Measurements from ENCODE around the gene ZNF398. TPM values are rescaled to one million over a fixed set of nuclear protein-coding genes. Genes with fewer than 3 reads are reported as not detected.

Gene ZNF398
- total RNA-seq, 1 experiment from 2014 or later, result 62.1 TPM

DNA sequence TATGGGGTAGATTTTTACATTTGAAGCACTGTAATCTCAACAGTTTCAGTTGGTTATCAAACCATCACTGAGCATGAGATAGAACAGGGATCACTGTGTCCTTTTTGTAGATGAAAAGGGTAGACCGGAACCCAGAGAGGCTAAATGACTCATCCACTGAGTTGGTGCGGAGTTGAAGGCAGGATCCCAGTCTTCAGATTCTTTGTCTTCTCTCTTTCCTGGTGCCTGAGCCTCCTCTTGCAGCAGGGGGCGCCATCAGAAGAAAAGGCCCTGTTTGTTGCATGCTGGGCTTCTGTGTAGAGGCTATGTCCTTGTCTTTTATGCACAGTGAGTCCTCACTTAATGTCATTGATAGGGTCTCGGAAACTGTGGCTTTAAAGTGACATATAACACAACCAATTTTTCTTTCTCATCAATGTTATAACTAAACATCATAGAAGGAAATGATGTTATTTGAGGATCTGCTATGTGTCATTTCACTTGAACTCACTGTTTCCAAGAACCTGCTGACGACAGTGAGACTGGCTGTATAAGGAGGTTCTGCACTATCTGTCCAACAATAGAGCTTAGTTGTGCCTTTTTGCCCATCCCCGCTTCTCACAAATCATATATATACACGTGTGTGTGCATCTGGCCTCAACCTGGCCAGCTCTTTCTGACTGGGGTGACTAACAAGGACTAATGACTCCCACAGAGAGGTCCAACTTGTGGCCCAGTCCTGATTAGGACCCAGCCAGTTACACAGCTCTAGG, 62.4 kb downstream of the ZNF398 start:
- Histone ChIP-seq H3T11ph (ENCODE audit: low read length) (no peak overlapping the region), H3K79me2 (ENCODE audit: insufficient read depth, low read length) (no peaks in the 10 kb centered on the region), H3K27ac (ENCODE audit: insufficient read length, low read depth, low read length) (no peak overlapping the region), H4K20me1 (ENCODE audit: control insufficient read depth, insufficient read depth, insufficient read length) (peaks cover 3% of the 10 kb centered on the region), H3K14ac (ENCODE audit: insufficient read depth, low read length) (no peak overlapping the region), H3K9me3 (ENCODE audit: control insufficient read depth, low read depth, low read length) (no peaks in the 10 kb centered on the region), H3K4me2 (ENCODE audit: insufficient read depth, insufficient read length, low read length) (no peak overlapping the region), H2BK15ac (ENCODE audit: low read depth, low read length) (no peak overlapping the region), H2BK12ac (ENCODE audit: insufficient read length, low read depth, low read length) (no peak overlapping the region), H2AK5ac (ENCODE audit: insufficient read length, low read length) (no peak overlapping the region), H3K23ac (ENCODE audit: insufficient read length, low read depth, low read length) (no peak overlapping the region), H2BK5ac (ENCODE audit: insufficient read length, low read length) (no peak overlapping the region), H3K79me1 (ENCODE audit: insufficient read depth, low read depth, low read length, poor library complexity, severe bottlenecking) (no peaks in the 10 kb centered on the region), H3K4me1 (ENCODE audit: insufficient read depth, low read length) (peaks cover 7% of the 10 kb centered on the region; the same call in 1 of the 2 replicates), H3K27me3 (ENCODE audit: insufficient read depth, low read length) (no peaks in the 10 kb centered on the region), H2AFZ (ENCODE audit: low read length) (no peak overlapping the region), H4K91ac (ENCODE audit: insufficient read length, low read depth, low read length) (no peak overlapping the region), H4K8ac (replicated peaks; ENCODE audit: insufficient read length, low read depth, low read length) (no peak overlapping the region), H3K23me2 (ENCODE audit: insufficient read length, low read depth, low read length, poor library complexity, severe bottlenecking) (no peaks in the 10 kb centered on the region), H2BK20ac (ENCODE audit: low read depth, low read length, poor library complexity, severe bottlenecking) (no peak overlapping the region), H4K5ac (ENCODE audit: insufficient read length, low read depth, low read length) (no peak overlapping the region), H3K9ac (ENCODE audit: extremely low read depth, insufficient read length, low read length) (no peak overlapping the region), H3K4ac (ENCODE audit: low read depth, low read length) (no peak overlapping the region), H3K56ac (ENCODE audit: insufficient read length, low read depth, low read length) (no peak overlapping the region), H3K18ac (ENCODE audit: insufficient read length, low read depth, low read length) (no peak overlapping the region), H2BK120ac (ENCODE audit: low read depth, low read length, poor library complexity, severe bottlenecking) (no peak overlapping the region)
- peak; percentile 80 for DNase-seq
- H3K4me1 Mint-ChIP-seq, result peaks cover 11 to 16% of the 10 kb centered on the region in 2 experiments
- no CpG with 5 or more reads among the region's 7 CpGs for WGBS (ENCODE audit: extremely low coverage, insufficient read length, low lambda C conversion rate)
- TF ChIP-seq, protein P1, sequence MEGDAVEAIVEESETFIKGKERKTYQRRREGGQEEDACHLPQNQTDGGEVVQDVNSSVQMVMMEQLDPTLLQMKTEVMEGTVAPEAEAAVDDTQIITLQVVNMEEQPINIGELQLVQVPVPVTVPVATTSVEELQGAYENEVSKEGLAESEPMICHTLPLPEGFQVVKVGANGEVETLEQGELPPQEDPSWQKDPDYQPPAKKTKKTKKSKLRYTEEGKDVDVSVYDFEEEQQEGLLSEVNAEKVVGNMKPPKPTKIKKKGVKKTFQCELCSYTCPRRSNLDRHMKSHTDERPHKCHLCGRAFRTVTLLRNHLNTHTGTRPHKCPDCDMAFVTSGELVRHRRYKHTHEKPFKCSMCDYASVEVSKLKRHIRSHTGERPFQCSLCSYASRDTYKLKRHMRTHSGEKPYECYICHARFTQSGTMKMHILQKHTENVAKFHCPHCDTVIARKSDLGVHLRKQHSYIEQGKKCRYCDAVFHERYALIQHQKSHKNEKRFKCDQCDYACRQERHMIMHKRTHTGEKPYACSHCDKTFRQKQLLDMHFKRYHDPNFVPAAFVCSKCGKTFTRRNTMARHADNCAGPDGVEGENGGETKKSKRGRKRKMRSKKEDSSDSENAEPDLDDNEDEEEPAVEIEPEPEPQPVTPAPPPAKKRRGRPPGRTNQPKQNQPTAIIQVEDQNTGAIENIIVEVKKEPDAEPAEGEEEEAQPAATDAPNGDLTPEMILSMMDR (conservative IDR thresholded peaks at IDR 0.05), result peak; percentile 85
- no peaks in the 10 kb centered on the region for H3K9me3 Mint-ChIP-seq
- peaks cover 64 to 88% (median 82%) of the 10 kb centered on the region in 3 experiments for H3K36me3 Mint-ChIP-seq (ENCODE audit: insufficient read depth in 1 of 3, low read depth in 3 of 3)
- H3K4me3 Mint-ChIP-seq, result no peak overlapping the region
- H3K27ac Mint-ChIP-seq, result peak overlapping the region; percentile 52 to 80 (median 65); a peak in 5 of 7 replicates
- no peaks in the 10 kb centered on the region for H3K27me3 Mint-ChIP-seq (ENCODE audit: low read depth)

Data from H9 (cell line).